Activated T-helper 17 cell treated with anti-CD3 and anti-CD28 coated beads, Interleukin-2, amount 50 U/mL, for 72 hours (primary cell): ENCODE results near the gene CCDC40. TPM values are rescaled to one million over a fixed set of nuclear protein-coding genes. Genes with fewer than 3 reads are reported as not detected.
A peak's percentile ranks its signal among the peaks of the same experiment; 100 is the strongest.
"Not testable (repeated sequence)": the region's sequence is repeated elsewhere in the genome, so short reads cannot be mapped to it uniquely, and the experiment has no call there.

Source experiments
- ATAC-seq: fragments of 150-1000 bp; cut with Tn5 transposase; replicated peaks from 2 replicates; pipeline ENCODE4 v1.10.0; 2021; ENCODE audit warnings: mild to moderate bottlenecking, moderate library complexity
- H3K27ac Mint-ChIP-seq: one replicate; pipeline ENCODE4 v1.8.0; 2022; ENCODE audit warnings: mixed read lengths
- H3K27me3 Mint-ChIP-seq: one replicate; pipeline ENCODE4 v1.8.0; 2022; ENCODE audit warnings: mixed read lengths
- H3K36me3 Mint-ChIP-seq: one replicate; pipeline ENCODE4 v1.8.0; 2022; ENCODE audit warnings: low read depth, mild to moderate bottlenecking, mixed read lengths
- H3K4me1 Mint-ChIP-seq: one replicate; pipeline ENCODE4 v1.8.0; 2022; ENCODE audit warnings: mixed read lengths
- H3K4me3 Mint-ChIP-seq: one replicate; pipeline ENCODE4 v1.8.0; 2022; ENCODE audit warnings: mild to moderate bottlenecking, mixed read lengths
- H3K9me3 Mint-ChIP-seq: one replicate; pipeline ENCODE4 v1.8.0; 2022; ENCODE audit warnings: mixed read lengths
- total RNA-seq, 2 donors: library from RNA; stranded (reverse); gene quantifications; one replicate each; pipeline ENCODE4 v1.2.3, GENCODE V29; 2022

The CCDC40 gene
- total RNA-seq, 2 donors from 2014 or later: 0.69 TPM; not detected in 1

GRCh38 chr17:80036715-80037477 is 454 bp downstream of the CCDC40 start:
- H3K9me3 Mint-ChIP-seq: no peaks in the 10 kb centered on the region
- ATAC-seq: peak; percentile 21
- H3K27me3 Mint-ChIP-seq: no peaks in the 10 kb centered on the region
- H3K4me3 Mint-ChIP-seq: peak overlapping the region; percentile 78
- peak overlapping the region; percentile 82 for H3K27ac Mint-ChIP-seq
- H3K4me1 Mint-ChIP-seq: peaks cover 5% of the 10 kb centered on the region
- H3K36me3 Mint-ChIP-seq: no peaks in the 10 kb centered on the region

- Mint-ChIP-seq H3K4me3 (no peak overlapping the region), H3K27ac (no peak overlapping the region), H3K27me3 (no peaks in the 10 kb centered on the region), H3K36me3 (no peaks in the 10 kb centered on the region), H3K9me3 (no peaks in the 10 kb centered on the region), H3K4me1 (no peaks in the 10 kb centered on the region)
- ATAC-seq: peak; percentile 65
These were observed 7.5 kb downstream of the CCDC40 start for GRCh38 chr17:80043963-80044362.

- H3K27me3 Mint-ChIP-seq: no peaks in the 10 kb centered on the region
- H3K4me1 Mint-ChIP-seq: no peaks in the 10 kb centered on the region
- ATAC-seq: no peak
- H3K36me3 Mint-ChIP-seq: no peaks in the 10 kb centered on the region
- H3K9me3 Mint-ChIP-seq: no peaks in the 10 kb centered on the region
- no peak overlapping the region for H3K4me3 Mint-ChIP-seq
- no peak overlapping the region for H3K27ac Mint-ChIP-seq
These were observed 9.3 kb downstream of the CCDC40 start for GRCh38 chr17:80045703-80046102.

GRCh38 chr17:80046709-80047108 is 10.3 kb downstream of the CCDC40 start:
- not testable (repeated sequence) for H3K27me3 Mint-ChIP-seq, H3K4me3 Mint-ChIP-seq, H3K27ac Mint-ChIP-seq, H3K4me1 Mint-ChIP-seq, H3K9me3 Mint-ChIP-seq, H3K36me3 Mint-ChIP-seq, ATAC-seq

DNA sequence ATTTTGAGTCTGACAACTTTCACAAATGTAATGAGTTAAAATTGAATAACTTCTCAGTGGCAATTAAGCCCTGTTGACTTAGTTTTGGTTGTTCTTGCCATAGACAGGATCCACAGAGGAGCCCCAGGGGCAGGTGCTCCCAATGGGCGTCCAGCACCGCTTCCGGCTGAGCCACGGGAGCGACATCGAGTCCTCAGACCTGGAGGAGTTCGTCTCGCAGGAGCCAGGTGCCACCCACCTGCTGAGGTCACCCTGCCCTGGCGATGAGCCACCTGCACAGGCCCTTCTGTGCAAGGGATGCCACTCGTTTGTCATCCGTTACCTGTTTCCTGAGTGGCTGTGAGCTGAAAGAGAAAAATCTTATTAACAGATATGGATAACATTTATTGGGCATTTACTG is 10.7 kb downstream of the CCDC40 start:
- no peak overlapping the region for H3K27ac Mint-ChIP-seq
- H3K9me3 Mint-ChIP-seq: no peaks in the 10 kb centered on the region
- no peaks in the 10 kb centered on the region for H3K27me3 Mint-ChIP-seq
- ATAC-seq: no peak
- H3K36me3 Mint-ChIP-seq: no peaks in the 10 kb centered on the region
- H3K4me3 Mint-ChIP-seq: no peak overlapping the region
- no peaks in the 10 kb centered on the region for H3K4me1 Mint-ChIP-seq

GRCh38 chr17:80049986-80050385 is 13.5 kb downstream of the CCDC40 start:
- Mint-ChIP-seq H3K9me3 (no peaks in the 10 kb centered on the region), H3K4me1 (no peaks in the 10 kb centered on the region), H3K4me3 (no peak overlapping the region), H3K27me3 (no peaks in the 10 kb centered on the region), H3K27ac (no peak overlapping the region), H3K36me3 (no peaks in the 10 kb centered on the region)
- no peak for ATAC-seq

- Mint-ChIP-seq H3K9me3 (no peaks in the 10 kb centered on the region), H3K36me3 (no peaks in the 10 kb centered on the region), H3K4me3 (no peak overlapping the region), H3K4me1 (no peaks in the 10 kb centered on the region), H3K27ac (no peak overlapping the region), H3K27me3 (no peaks in the 10 kb centered on the region)
- no peak for ATAC-seq
These were observed 14.3 kb downstream of the CCDC40 start for GRCh38 chr17:80050706-80051105.

DNA sequence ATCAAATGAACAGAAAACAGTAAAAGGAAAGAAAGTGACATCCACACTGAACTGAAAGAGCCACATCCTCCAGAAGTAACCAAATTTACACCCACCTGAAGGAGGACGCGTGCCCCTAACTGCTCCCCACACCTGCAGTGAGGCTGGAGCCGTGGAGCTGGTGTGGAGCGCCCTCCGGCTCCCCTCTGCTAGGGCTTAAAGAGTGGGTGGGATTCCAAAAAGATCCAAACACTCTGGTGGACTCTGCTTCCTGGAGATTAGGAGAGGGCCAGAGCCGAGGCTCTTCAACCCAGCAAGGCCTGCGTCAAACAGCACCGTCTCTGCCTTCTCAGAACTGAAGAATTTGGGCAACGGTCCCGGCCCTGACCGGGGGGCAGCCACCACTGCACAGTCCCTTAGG is 15.2 kb downstream of the CCDC40 start:
- Mint-ChIP-seq H3K4me3 (no peak overlapping the region), H3K27ac (no peak overlapping the region), H3K27me3 (no peaks in the 10 kb centered on the region), H3K9me3 (no peaks in the 10 kb centered on the region), H3K4me1 (no peaks in the 10 kb centered on the region), H3K36me3 (no peaks in the 10 kb centered on the region)
- no peak for ATAC-seq

DNA sequence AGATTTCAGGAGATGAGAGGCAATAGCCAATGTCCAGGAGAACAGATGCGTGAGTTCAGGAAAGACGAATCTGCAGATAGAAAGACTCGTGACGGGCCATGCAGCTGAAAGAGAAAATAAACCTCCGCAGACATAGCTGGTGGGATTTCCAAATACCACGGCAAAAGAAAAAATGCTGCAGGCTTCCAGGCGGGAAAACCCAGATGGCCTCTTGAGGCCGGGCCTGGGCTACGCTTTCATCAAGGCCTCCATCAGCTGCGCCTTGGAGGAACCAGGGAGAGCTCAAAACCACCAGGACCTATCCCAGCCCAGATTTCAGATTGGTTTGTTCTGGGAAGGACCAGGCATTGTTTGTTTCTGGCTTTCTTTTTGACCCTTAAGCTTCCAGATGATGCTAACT is 16.7 kb downstream of the CCDC40 start:
- no peak for ATAC-seq
- Mint-ChIP-seq H3K27me3 (no peaks in the 10 kb centered on the region), H3K4me1 (no peaks in the 10 kb centered on the region), H3K9me3 (no peaks in the 10 kb centered on the region), H3K27ac (no peak overlapping the region), H3K4me3 (no peak overlapping the region), H3K36me3 (no peaks in the 10 kb centered on the region)

DNA sequence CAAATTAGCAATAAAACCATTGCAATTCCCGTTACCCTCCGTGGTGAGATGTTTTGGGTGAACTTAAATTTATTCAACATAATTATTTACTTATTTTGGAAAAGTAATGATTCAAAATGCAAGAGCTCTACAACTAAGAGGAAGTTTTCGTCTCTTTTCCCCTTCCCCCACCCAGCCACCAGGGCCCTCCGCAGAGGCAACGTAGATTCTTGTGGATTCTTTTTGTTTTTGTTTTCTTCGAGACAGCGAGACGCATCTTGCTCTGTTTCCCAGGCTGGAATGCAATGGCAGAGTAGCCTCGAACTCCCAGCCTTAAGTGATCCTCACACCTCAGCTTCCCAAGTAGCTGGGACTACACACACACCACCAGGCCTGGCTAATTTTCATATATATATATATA is 19.2 kb downstream of the CCDC40 start:
- H3K4me1 Mint-ChIP-seq: no peaks in the 10 kb centered on the region
- no peak overlapping the region for H3K27ac Mint-ChIP-seq
- ATAC-seq: no peak
- H3K9me3 Mint-ChIP-seq: no peaks in the 10 kb centered on the region
- no peak overlapping the region for H3K4me3 Mint-ChIP-seq
- no peaks in the 10 kb centered on the region for H3K27me3 Mint-ChIP-seq
- no peaks in the 10 kb centered on the region for H3K36me3 Mint-ChIP-seq

DNA sequence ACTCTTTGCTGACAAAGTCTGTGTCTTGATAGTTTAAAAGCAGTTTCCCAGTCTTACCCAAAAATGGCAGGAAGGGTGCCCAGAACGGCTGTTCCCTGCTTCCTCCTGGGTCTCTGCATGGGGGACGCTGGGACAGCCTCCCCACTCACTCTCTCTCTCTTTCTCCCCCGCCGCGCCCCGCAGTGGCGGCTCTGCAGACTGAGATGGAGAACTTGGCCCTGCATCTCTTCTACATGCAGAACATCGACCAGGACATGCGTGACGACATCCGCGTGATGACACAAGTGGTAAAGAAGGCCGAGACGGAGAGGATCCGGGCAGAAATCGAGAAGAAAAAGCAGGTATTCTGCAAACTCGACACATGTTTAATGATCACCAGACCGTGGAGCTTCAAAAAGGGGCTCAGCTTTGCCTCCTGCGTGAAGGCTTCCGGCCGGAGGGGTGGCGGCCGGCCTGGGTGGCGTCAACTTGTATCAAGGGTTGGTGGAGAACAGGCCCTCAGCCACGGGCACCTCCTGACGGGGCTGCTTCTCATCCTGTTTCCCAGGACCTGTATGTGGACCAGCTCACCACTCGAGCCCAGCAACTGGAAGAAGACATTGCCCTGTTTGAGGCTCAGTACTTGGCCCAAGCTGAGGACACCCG is 22.0 kb downstream of the CCDC40 start:
- no peaks in the 10 kb centered on the region for H3K9me3 Mint-ChIP-seq
- no peaks in the 10 kb centered on the region for H3K27me3 Mint-ChIP-seq
- no peaks in the 10 kb centered on the region for H3K36me3 Mint-ChIP-seq
- H3K4me1 Mint-ChIP-seq: no peaks in the 10 kb centered on the region
- no peak overlapping the region for H3K4me3 Mint-ChIP-seq
- H3K27ac Mint-ChIP-seq: no peak overlapping the region
- no peak for ATAC-seq

DNA sequence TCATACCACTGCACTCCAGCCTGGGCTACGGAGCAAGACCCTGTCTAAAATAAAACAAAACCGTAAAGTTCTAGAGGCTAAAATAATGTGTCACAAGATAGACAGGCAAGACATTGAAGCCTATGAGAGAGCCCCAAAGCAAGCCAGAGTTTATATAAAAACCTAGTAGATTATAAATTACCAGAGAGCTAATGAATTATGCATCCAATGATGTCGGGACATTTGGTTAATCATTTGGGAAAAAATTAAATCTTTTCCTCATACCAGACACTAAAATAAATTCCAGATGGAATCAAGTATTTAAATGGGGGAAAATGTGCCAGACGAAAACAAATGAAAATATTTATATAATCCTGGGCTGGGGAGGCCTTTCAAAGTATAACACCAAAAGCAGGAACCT is 24.2 kb downstream of the CCDC40 start:
- no peak overlapping the region for H3K4me3 Mint-ChIP-seq
- H3K36me3 Mint-ChIP-seq: no peaks in the 10 kb centered on the region
- H3K27me3 Mint-ChIP-seq: no peaks in the 10 kb centered on the region
- H3K9me3 Mint-ChIP-seq: no peaks in the 10 kb centered on the region
- H3K27ac Mint-ChIP-seq: no peak overlapping the region
- no peaks in the 10 kb centered on the region for H3K4me1 Mint-ChIP-seq
- no peak for ATAC-seq

DNA sequence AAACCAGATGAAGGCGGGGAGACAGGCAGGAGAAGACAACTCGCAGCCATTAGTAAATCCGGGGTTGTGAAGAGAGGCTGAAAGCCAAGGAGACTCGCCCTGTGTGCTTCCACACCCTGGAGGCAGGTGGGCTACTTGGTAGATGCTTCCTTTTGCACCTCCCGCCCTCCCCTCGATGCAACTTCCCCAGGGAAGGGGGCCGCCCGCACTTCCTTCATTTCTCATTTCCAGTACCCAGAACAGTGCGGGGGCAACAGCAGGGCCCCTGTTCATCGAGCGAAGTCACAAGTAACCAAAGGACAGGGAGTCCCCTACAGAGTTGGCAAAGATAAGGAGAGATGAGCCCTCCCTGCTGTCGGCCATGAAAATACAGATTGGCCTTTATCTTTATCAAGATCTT is 25.0 kb downstream of the CCDC40 start:
- no peaks in the 10 kb centered on the region for H3K4me1 Mint-ChIP-seq
- ATAC-seq: no peak
- H3K27me3 Mint-ChIP-seq: no peaks in the 10 kb centered on the region
- no peaks in the 10 kb centered on the region for H3K36me3 Mint-ChIP-seq
- no peaks in the 10 kb centered on the region for H3K9me3 Mint-ChIP-seq
- H3K4me3 Mint-ChIP-seq: no peak overlapping the region
- no peak overlapping the region for H3K27ac Mint-ChIP-seq

DNA sequence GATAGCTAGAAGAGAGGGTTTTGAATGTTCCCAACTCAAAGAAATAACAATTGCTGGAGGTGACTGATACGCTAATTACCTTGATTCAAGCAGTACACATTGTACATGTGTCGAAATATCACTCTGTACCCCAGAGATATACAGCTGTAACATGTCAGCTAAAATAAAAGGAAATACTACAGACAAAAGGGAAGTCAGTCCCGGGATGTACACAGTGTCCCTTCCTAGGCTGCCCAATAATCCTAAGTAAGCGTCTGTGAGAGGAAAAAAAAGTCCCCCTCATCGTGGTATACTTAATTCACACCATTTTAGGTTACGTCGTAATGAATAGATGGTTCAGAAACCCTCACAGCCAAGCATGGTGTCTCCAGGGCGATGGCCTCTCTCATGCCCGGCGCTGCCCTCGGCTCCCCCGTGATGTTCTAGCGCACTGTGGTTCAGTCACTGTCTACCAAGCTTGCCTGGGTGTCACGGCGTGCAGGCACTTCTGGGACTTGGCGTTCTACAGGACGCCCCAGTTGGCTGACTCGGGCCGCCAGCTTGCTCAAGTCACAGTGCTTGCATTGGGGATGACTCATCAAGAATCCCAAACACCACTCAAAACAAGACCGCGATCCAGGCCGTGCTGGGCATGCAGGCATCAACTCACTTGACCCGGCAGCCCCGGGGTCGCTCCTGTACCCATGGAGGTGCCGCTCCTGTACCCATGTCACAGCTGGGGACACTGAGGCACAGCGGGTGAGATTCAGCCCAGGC is 27.6 kb downstream of the CCDC40 start:
- Mint-ChIP-seq H3K9me3 (no peaks in the 10 kb centered on the region), H3K27me3 (peaks cover 5% of the 10 kb centered on the region), H3K27ac (no peak overlapping the region), H3K4me1 (no peaks in the 10 kb centered on the region), H3K4me3 (no peak overlapping the region), H3K36me3 (no peaks in the 10 kb centered on the region)
- no peak for ATAC-seq

GRCh38 chr17:80064696-80065095 is 28.3 kb downstream of the CCDC40 start:
- H3K27me3 Mint-ChIP-seq: peaks cover 5% of the 10 kb centered on the region
- H3K36me3 Mint-ChIP-seq: no peaks in the 10 kb centered on the region
- no peak overlapping the region for H3K27ac Mint-ChIP-seq
- H3K4me1 Mint-ChIP-seq: no peaks in the 10 kb centered on the region
- ATAC-seq: no peak
- no peak overlapping the region for H3K4me3 Mint-ChIP-seq
- H3K9me3 Mint-ChIP-seq: no peaks in the 10 kb centered on the region
